HPDE6-E6E7 (cell line): Measurements from ENCODE around the gene HIP1.
"Not testable (repeated sequence)": the region's sequence is repeated elsewhere in the genome, so short reads cannot be mapped to it uniquely, and the experiment has no call there.

ENCODE experiments used
- DNase-seq: peaks from one replicate; pipeline ENCODE4 v3.0.0; 2011; ENCODE audit warnings: missing footprints; ENCODE audit errors: extremely low spot score

Gene HIP1

GRCh38 chr7:75716992-75717626 is 21.6 kb downstream of the HIP1 start:
- no peak for DNase-seq

GRCh38 chr7:75715864-75716263 is 22.9 kb downstream of the HIP1 start:
- DNase-seq: no peak

GRCh38 chr7:75712517-75713361 is 26.0 kb downstream of the HIP1 start:
- DNase-seq: no peak

GRCh38 chr7:75711656-75712514 is 26.9 kb downstream of the HIP1 start:
- no peak for DNase-seq

- no peak for DNase-seq
Measured at GRCh38 chr7:75711076-75711475, 27.7 kb downstream of the HIP1 start.

- no peak for DNase-seq
Measured at GRCh38 chr7:75704928-75705327, 33.8 kb downstream of the HIP1 start.

GRCh38 chr7:75702515-75702914 is 36.2 kb downstream of the HIP1 start:
- no peak for DNase-seq

GRCh38 chr7:75699993-75700392 is 38.7 kb downstream of the HIP1 start:
- DNase-seq: no peak

DNA sequence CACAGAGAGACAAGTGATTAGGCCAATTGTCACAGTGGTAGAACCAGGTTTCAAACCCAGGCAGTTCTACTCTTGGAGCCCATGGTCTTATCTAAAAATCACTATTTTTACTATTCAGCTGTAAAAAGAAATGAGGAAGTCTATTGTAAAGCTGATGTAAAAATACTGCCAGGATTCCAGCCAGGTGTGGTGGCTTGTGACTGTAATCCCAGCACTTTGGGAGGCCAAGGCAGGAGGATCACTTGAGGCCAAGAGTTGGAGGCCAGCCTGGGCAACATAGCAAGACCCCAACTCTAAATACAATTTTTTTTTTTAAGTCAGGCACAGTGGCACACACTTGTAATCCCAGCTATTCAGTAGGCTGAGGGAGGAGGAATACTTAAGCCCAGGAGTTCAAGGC is 40.4 kb downstream of the HIP1 start:
- DNase-seq: no peak

DNA sequence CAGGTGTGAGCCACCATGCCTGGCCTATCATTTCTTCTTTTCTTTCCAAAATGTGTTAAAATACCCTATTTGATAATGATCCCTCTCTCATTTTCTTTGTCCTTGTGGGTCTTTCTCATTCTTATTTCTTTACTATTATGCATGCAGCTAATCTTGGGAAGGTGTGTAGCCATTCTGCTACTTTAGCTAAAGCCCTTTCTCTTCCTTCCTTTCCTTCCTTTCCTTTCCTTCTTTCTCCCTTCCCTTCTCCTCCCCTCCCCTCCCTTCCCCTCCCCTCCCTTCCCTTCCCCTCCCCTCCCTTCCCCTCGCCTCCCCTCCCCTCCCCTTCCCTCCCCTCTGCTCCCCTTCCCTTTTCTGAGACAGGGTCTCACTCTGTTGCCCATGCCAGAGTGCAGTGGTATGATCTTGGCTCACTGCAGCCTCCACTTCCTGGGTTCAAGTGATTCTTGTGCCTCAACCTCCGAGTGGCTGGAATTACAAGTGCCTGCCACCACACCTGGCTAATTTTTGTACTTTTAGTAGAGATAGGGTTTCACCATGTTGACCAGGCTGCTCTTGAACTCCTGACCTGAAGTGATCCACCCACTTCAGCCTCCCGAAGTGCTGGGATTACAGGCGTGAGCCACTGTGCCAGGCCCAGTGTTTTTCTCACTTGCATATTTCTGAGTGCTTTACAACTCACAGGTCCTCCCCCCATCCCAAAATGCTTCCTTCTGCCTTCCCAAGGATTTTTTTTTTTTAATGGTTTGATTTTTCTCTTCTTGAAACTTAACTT is 42.3 kb downstream of the HIP1 start:
- no peak for DNase-seq

GRCh38 chr7:75694638-75695399 is 43.9 kb downstream of the HIP1 start:
- no peak for DNase-seq

DNA sequence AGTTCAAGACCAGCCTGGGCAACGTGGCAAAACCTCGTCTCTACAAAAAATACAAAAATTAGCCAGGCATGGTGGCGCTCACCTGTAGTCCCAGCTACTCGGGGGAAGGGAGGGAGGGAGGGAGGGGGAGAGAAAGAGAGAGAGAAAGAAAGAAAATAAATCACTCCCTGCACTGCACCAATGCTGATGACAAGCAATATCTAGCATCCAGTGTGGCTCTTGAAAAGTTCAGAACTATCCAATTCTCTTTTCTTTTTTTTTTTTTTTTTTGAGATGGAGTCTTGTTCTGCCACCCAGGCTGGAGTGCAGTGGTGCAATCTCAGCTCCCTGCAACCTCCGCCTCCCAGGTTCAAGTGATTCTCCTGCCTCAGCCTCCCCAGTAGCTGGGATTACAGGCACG is 45.1 kb downstream of the HIP1 start:
- not testable (repeated sequence) for DNase-seq

GRCh38 chr7:75691793-75692543 is 46.8 kb downstream of the HIP1 start:
- no peak for DNase-seq

- no peak for DNase-seq
Measured at GRCh38 chr7:75690121-75690523, 48.6 kb downstream of the HIP1 start.

- DNase-seq: no peak
Measured at GRCh38 chr7:75689246-75690099, 49.3 kb downstream of the HIP1 start.

- DNase-seq: no peak
Measured at GRCh38 chr7:75688200-75689136, 50.3 kb downstream of the HIP1 start.

DNA sequence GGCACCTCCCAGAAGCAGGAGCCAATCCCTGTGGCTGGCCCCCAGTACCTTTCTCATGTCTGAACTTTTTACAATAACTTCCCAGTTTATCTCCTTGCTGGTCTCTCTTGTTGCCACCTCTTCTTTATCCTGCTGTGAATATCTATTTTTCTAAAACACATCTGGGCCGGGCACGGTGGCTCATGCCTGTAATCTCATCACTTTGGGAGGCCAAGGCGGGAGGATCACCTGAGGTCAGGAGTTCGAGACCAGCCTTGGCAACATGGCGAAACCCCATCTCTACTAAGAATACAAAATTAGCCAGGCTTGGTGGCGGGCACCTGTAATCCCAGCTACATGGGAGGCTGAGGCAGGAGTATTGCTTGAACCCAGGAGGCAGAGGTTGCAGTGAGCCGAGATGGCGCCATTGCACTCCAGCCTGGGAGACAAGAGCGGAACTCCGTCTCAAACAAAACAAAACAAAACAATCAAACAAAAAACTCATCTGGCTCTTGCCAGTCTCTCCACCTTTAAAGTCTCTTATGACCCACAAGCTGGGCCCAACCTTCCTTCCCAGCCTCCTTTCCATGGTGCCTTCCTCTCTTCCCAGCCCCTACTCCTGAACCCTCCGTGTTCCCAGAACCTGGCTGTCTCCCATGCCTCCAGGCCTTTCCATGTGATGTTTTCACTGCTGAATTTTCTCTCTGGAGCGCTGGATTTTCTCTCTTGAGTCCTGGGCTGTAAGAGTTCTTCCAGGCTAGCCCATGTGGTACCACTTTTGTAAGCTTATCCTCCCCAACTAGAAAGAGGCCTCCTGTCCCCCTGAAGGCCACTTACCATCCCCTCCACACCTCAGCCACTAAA is 51.3 kb downstream of the HIP1 start:
- DNase-seq: no peak
